Stimulated activated CD8-positive, alpha-beta memory T cell treated with anti-CD3 and anti-CD28 coated beads, Interleukin-12 subunit alpha, Interleukin-12 subunit beta, amount 100 ng/mL, for 4 hours (primary cell): ENCODE measurements around the gene ZNF330.

Experiments
- DNase-seq: peaks from one replicate; pipeline ENCODE4 v3.0.0-alpha.2; 2020; ENCODE audit warnings: low read depth

ZNF330 gene

GRCh38 chr4:141233673-141234072 lies 13.0 kb downstream of the ZNF330 start:
- DNase-seq, result no peak

DNA sequence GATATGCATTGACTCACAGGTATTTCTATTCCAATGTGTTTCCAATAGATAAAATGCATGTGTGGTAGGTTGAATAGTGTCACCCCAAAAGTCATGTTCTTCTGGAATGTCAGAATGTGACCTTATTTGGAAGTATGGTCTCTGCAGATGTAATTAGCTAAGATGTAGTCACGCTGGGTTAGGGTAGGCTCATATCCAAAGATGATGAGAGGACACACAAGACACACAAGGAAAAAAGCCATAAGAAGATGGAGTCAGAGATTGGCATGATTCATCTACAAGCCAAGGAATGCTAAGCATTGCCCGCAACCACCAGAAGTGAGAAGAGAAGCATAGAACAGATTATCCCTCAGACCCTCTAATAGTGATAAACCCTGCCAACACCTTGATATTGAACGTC lies 17.5 kb downstream of the ZNF330 start:
- DNase-seq, result no peak

- no peak for DNase-seq
Measured at GRCh38 chr4:141240259-141240658, 19.6 kb downstream of the ZNF330 start.

- no peak for DNase-seq
Measured at GRCh38 chr4:141240671-141241070, 20.0 kb downstream of the ZNF330 start.

DNA sequence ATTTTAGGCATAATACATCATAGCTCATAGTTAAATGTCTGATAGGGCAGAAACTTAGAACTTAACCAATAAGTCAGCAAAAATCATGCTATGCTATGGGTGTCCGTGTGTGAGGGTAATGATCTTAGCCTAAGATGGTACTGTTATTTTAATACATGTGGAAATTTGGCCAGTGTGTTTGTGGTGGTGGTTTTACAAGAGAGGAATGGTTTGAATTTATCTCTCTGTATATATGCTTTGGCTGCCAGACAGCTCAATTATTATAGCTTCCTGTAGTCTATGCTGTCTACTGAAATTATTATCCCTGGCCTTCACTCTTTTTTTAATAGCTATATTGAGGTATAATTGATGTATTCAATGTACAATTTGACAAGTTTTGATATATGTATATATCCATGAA lies 21.3 kb downstream of the ZNF330 start:
- no peak for DNase-seq

DNA sequence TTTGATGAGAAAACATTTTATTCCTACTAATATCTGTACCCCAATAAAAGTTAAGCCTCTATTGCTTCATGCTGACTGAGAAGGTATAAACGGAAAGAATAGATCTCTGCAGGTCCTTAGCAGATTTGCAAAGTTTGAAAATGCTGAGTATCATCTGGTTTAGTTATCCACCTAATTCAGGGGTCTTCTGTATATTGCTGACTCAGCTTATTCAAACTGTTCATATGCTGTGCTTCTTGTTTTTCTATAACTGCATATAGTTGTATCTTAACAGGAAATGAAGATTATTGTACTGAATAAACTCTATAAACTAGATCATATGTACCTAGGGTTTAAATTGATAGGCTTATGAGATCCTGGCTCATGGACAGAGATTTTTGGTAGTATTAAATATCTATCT lies 23.7 kb downstream of the ZNF330 start:
- no peak for DNase-seq

- no peak for DNase-seq
Measured at GRCh38 chr4:141246243-141246642, 25.5 kb downstream of the ZNF330 start.

DNA sequence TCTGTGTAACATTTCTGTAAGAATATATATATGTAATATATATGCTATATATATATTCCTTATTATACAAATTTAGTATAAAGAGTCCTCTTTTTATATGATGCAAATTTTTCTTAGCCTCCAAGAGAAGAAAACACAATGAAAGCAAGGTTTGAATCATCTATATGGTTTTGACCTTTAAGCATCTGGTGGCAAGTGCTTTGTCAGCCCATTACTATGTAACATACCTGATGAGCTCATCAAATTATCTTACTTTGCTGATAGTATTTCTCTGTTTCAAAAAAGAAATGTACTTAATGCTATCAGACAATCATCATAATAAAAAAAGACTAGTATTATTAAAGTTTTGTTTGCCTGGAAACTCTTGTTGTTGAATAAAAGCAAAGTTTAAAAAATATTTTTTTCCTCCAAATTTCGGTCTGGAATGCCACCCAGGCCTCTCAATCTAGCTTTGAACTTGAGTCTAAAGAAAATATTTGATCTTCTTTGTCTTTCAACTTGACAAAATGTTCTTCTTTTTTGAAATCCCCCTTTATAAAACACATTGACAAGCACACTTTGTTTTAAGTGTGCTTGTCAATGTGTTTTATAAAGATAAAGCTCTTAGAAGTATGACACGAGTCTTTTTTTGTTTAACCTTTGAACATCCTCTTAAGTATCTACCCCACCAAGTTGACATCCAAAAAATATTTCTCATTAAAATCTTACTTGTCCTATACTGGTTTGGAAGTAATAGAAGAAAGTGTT lies 26.2 kb downstream of the ZNF330 start:
- no peak for DNase-seq

GRCh38 chr4:141247430-141247780 lies 26.7 kb downstream of the ZNF330 start:
- no peak for DNase-seq

- DNase-seq, result no peak
Measured at GRCh38 chr4:141248029-141248428, 27.3 kb downstream of the ZNF330 start.

DNA sequence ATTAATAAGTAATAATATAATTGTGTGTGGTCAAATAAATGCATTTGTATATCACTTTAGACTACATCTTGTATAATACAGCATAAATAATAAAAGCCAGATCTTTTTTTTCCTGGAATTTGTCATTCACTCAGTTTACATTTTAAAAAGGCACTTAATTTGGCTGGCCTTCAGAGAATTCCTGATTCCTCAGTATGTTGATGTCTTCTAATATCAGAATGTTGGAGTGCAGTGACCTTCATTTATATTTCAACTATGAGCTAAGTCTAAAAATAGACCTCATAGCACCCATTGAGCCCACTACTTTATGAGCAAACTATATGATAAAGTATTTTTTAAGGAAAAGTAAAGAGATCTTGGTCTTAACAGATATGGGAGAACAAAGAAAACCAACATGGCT lies 27.8 kb downstream of the ZNF330 start:
- no peak for DNase-seq

GRCh38 chr4:141254326-141254725 lies 33.6 kb downstream of the ZNF330 start:
- DNase-seq, result no peak

DNA sequence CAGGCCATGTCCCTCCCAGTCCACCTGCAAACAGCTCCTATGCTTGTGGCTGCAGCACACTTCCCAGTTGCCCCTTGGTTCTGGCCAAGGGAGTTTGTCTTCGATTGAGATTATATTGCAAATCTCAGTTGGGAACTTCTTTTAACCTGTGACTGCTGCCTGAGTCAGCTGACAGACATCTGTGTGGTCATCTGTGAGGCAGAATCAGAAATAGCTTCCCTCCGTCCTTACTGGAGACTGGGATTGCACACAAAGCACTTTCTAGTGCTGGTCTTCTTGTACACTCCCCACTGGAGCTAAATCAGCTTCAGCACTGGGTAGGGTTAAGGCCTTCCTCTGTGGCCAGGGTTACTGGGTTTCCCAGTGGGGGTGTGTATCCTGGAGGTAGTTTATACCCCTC lies 34.3 kb downstream of the ZNF330 start:
- DNase-seq, result no peak

DNA sequence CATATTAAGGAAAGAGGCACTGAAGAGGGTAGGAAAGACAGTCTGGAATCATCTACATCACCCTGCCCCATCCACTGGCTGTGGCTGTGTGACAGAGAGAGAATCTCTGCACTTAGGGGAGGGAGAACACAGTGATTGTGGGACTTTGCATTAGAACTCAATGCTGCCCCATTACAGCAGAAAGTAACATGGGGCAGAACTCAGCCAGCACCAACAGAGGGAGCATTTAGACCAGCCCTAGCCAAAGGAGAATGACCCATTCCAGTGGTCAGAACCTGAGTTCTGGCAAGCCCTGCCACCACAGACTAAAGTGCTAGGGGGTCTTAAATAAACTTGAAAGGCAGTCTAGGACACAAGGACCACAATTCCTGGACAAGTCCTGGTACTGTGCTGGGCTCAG lies 37.9 kb downstream of the ZNF330 start:
- DNase-seq, result no peak

DNA sequence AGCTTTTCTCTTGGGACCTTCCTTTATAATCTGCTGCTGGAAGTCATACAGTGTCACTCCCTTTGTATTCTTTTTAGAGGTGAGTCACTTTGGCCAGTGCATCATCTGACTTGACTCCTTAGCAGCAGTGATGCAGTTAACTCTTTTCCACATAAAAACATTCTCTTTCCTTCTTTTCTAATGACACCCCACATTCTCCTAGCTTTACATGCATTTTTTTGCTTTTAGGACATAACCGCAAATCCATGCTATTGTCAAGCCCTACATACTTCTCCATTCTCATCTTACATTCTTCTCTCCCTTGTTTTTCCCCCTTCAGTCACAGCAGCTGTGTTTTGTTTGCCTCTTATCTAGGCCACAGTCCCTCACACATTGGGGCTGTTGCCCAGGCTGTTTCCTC lies 55.1 kb downstream of the ZNF330 start:
- DNase-seq, result no peak

DNA sequence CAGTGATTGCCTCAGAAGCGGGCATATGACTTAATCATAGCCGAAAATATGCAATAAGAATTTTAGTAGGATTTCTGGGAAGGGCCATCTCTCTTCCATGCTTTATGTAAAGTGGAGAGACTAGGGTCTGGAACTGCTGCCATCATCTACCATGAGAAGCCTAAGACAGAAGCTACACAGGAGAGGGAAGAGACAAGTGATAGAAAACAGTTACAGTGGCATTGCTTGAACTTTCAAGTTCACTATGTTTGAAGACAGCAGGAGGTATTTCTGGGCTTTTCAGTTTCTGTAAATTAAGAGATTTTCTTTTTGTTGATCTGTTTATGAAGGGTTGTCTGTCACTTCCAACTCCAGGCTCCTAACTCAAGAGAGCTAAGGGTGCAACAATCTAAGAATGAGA lies 62.5 kb downstream of the ZNF330 start:
- DNase-seq, result no peak

GRCh38 chr4:141283563-141283962 lies 62.9 kb downstream of the ZNF330 start:
- no peak for DNase-seq
